ELR (cell line): ENCODE measurements around the gene KCNIP4.

ENCODE experiments used
- DNase-seq: peaks from one replicate; pipeline ENCODE4 v3.0.0-alpha.2; 2015; ENCODE audit warnings: low read depth

The KCNIP4 gene

DNA sequence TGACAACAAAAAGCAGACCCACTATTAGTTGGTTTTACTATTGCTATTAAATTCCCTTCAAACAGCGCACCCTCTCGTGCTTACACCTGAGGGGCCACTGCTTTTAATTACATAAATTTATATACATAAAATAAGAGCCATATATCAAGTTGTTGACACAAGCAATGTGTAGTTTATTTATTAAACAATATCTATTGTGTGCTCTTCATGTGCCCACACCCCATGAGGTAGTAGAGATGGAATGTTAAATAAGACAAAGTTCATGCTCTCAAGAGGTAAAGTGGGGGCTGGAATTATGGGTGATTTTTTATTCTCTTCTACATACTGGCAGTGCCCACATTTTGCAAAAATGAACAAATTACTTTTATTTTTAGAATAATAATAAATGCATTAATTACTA, 47.3 kb downstream of the KCNIP4 start:
- DNase-seq = peak; percentile 20

GRCh38 chr4:21900211-21900610, 48.4 kb downstream of the KCNIP4 start:
- DNase-seq = peak; percentile 48

GRCh38 chr4:21898101-21898500, 50.5 kb downstream of the KCNIP4 start:
- DNase-seq = no peak

DNA sequence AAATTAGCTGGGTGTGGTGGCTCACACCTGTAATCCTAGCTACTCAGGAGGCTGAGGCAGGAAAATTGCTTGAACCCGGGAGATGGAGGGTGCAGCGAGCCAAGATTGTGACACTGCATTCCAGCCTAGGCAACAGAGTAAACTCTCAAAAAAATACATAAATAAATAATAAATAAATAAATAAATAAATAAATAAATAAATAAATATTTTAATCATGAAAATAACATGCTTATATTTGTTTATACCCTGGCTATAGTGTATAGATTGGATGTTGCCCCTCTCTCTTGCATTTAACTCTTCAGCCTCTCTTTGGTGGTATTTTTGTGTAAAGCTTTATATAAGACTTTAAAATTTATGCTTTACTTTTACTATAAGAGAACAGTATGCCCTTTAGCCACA, 51.8 kb downstream of the KCNIP4 start:
- no peak for DNase-seq

DNA sequence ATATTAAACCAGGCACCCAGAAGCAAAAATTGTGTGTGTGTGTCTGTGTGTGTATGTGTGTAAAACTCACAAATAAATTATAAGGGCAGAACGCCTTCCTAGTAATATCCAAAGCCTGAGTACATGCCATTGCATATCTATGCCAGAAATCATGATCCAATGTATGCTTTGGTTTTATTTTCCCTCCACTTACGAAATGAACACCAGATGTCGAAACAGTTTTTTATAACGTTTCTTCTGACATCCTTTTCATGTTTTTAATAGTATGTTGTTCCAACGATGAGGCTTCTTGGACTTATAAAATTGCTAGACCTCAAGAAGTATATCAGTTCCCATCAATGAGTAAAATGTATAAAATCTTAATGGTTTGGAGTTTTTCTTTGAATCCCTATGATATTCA, 55.4 kb downstream of the KCNIP4 start:
- DNase-seq = no peak

- no peak for DNase-seq
These were observed 58.3 kb downstream of the KCNIP4 start for GRCh38 chr4:21890231-21890630.

DNA sequence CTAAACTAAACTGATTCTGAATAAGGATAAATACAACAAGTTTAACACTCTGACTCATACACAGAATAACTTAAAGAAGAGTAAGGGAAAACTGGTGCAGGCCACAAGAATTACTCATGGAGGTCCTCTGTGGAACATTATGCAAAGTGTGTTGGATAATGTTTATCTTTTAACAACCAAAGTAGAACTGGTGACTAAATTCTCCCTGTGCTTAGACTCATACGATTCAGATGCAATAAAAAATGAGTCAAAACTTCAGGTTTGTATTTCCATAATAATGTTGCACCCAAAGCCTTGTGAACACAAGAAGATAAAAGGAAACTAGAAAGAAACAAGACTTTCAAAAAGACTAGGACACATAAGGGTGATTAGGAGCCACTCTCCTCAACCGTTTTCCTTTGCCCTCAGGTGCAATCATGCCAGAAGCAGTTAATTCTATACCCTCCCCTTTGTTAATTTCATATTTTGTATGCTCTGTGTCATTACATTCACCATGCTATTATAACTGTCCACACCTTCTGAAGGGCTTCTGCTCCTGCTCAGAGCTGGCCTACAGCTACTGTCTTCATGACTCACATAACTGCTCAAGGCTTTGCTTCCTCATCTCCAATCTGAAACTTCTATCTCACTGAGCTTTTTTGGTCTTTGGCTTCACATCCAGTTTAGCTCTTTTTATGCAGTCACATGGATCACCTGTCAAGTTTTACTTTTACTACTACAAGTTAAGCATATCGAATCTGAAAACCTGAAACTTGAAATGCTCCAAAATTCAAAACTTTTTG, 60.2 kb downstream of the KCNIP4 start:
- peak; percentile 96 for DNase-seq

GRCh38 chr4:21887481-21887880, 61.1 kb downstream of the KCNIP4 start:
- DNase-seq = peak; percentile 58

DNA sequence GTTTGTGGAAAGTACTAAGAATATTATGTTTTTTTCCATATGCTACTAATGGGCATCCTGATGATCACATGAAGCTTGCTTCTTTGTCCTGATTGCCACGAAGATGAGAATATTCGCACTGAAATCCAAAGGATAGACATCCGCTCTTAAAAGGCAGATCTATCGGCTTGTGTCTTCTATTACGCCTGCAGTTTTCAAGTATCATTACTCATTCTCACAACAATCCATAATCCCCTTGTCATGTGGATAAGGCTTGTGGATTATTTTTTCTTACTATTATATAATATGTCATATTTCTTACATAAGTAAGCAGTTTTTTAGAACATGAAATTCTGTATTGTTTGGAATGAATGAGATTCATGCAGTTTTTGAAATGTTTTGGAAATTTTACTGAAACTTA, 62.8 kb downstream of the KCNIP4 start:
- DNase-seq = peak; percentile 20

- DNase-seq = peak; percentile 72
These were observed 63.3 kb downstream of the KCNIP4 start for GRCh38 chr4:21885241-21885640.

GRCh38 chr4:21884615-21885014, 64.0 kb downstream of the KCNIP4 start:
- DNase-seq = peak; percentile 26

- peak; percentile 68 for DNase-seq
These were observed 66.3 kb downstream of the KCNIP4 start for GRCh38 chr4:21882051-21882839.

- peak; percentile 69 for DNase-seq
These were observed 69.4 kb downstream of the KCNIP4 start for GRCh38 chr4:21879187-21879586.

- no peak for DNase-seq
These were observed 71.9 kb downstream of the KCNIP4 start for GRCh38 chr4:21876711-21877110.

DNA sequence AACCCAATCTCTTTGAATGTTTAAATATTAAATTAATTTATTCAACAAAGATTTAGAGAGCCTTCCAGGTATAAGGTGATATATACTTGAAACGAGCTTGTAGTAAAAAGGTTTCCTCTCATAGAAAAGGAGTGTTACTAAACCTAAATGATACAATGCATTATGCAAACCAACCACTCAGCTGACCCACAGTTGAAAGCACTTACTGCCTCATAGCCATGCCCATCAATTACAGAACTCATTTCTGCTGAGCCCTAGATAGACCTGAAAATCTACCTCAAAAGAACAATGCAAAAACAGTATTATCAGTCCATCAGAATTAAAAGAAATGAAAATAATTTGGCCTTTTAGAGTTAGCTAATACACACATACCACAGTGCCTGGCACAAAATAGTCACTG, 75.4 kb downstream of the KCNIP4 start:
- no peak for DNase-seq

DNA sequence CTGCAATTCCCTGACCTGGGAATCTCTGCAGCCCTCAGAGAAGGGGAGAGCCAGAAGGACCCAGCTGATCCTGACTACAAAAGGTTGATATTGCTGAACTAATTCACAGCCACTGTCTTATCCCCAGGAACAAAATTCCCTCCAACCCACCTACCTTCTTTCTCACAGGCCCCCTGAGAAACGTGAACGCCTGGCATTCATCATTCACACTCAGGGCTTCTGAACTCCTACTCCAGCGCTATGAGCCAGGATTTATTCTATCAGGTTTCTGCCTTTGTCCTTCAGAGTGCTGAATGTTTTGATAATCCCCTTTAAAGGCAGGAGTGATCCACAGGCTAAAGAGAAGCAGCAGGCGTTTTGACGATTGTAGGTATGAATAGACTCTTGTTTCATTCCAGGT, 76.5 kb downstream of the KCNIP4 start:
- no peak for DNase-seq

- DNase-seq = no peak
These were observed 78.4 kb downstream of the KCNIP4 start for GRCh38 chr4:21869978-21870745.

DNA sequence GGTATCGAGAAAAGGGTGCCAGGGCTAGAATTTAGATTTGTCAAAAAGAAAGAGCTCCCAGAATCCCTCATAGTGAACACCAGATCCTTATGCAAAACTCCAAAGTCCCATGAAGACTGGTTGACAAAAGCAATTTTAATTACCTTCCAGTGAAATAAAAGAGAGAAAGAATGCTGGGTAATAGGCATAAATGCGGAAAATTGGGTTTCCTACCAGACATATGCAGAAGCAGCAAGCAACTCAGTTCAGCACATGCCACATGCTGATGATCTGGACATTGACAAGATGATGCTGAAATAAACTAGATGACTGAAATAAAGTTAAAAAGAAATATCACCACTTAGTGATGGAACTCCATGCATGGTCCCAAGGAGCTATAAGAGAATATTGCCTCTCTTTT, 83.9 kb downstream of the KCNIP4 start:
- DNase-seq = no peak

DNA sequence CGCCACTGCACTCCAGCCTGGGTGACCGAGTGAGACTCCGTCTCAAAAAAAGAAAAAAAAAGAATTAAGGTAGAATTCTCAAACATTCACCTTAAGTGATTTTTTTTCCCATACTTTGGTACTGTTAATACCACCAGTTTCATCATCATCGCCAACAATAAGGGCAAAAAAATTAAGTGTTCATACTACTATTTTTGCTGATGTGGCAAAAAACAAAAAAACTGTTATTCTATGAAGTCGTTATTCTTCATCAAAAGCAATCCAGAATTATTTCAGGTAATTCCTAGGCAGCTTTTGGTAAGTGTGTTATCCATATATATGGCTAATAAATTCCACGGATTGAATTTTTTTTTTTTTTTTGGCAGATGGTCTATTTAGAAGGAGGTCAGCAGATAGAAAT, 85.7 kb downstream of the KCNIP4 start:
- DNase-seq = no peak

DNA sequence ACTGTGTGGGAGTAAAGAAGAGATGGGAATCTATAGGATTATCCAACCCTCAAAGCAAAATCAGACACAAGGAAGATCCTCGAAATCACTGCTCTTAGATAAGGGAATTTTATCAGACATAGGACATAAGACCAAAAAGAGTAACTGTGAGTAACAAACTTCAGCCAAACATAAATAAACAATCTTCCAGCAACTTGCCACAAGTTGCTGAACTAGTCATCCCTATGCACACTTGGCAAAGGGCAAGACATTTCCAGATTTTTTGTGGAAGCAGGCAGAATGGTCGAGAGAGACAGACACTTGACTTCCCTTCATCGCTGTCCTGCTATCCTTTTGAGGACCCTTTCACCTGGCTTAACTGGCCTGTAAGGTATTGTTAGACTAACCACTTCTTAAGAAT, 89.6 kb downstream of the KCNIP4 start:
- DNase-seq = peak; percentile 69

- DNase-seq = no peak
These were observed 91.8 kb downstream of the KCNIP4 start for GRCh38 chr4:21856754-21857153.

DNA sequence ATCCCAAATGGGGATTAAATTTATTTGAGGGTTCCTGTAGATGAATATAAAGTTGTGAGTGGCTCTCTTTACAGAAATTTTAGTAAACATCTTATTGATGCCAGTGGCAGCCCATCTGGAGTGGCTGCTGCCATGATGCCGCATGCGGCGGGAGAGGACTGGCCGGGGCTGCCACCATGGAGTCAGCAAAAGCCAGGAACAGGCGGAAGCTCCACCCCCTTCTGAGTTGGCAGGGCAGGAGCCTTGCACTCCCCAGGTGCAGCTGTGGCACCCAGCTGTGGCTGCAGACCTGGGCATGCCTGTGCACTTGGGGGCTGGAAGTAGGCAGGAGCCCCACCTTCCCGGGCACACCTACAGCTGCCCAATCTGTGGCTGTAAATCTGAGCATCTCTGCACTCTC, 92.3 kb downstream of the KCNIP4 start:
- DNase-seq = no peak

DNA sequence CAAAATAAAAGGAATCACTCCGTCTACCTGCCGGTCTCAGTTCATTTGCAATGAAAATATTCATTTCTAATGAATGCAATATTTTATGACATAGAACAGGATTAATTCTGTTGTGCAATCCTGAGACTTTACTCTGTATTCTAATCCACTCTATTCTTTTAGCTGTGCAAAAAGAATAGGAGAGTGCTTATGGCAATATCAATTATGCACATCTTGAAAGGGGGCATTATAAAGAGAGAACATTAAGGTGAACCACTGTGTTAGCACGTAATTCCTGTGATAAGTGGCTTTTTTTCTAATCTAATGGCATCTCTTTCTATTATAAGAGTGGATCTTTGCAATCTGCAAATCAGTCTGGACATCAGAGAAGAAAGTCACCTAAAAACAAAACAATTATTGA, 99.5 kb downstream of the KCNIP4 start:
- DNase-seq = no peak
